BE2C (cell line): Measurements from ENCODE around the gene MR1.

Experiments
- DNase-seq: peaks from one replicate; pipeline ENCODE4 v3.0.0-alpha.2; 2020
- H3K27me3 ChIP-seq: fragments of 250-450 bp; sonication (Bioruptor Pico); 2 replicates; pipeline ENCODE4 v1.5.1; 2020; ENCODE audit warnings: mild to moderate bottlenecking
- H3K36me3 ChIP-seq: fragments of 250-450 bp; sonication (Bioruptor Pico); 2 replicates; pipeline ENCODE4 v1.5.1; 2020; ENCODE audit warnings: mild to moderate bottlenecking
- H3K4me1 ChIP-seq: fragments of 250-450 bp; sonication (Bioruptor Pico); 2 replicates; pipeline ENCODE4 v1.5.1; 2020
- H3K4me3 ChIP-seq: 2 replicates; pipeline ENCODE4 v1.5.1; 2011; ENCODE audit warnings: low read depth, low read length
- H3K9me3 ChIP-seq: fragments of 250-450 bp; sonication (Bioruptor Pico); 2 replicates; pipeline ENCODE4 v1.5.1; 2020
- CTCF ChIP-seq: IDR thresholded peaks from 2 replicates; pipeline ENCODE4 v1.5.1; 2012; ENCODE audit warnings: mild to moderate bottlenecking, low read depth, low read length

MR1 gene

DNA sequence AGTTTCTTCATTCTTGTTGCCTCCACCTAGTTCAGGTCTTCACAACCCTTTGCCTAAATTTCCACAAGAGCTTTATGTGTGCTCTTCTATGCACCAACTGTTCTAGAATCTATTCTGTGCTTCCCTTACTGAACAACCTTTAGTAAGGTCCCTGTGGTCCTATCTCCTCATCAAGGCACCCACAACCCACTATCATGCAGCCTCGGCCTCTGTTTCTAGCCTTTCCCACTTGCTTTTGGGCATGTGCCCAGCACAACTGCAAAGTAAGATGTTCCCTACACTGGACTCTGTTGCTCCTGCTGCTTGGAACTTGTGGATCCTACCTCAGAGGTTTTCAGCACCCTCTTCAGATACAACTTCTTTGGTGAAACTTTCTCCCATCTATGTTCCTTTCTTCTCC is 52.3 kb downstream of the MR1 start:
- DNase-seq: no peak
- no peaks in the 10 kb centered on the region for H3K36me3 ChIP-seq
- no peaks in the 10 kb centered on the region for H3K27me3 ChIP-seq
- H3K9me3 ChIP-seq: no peaks in the 10 kb centered on the region
- H3K4me1 ChIP-seq: no peaks in the 10 kb centered on the region; the same call in 1 of the 2 replicates
- no peak overlapping the region for H3K4me3 ChIP-seq
- no peak for TF ChIP-seq CTCF

DNA sequence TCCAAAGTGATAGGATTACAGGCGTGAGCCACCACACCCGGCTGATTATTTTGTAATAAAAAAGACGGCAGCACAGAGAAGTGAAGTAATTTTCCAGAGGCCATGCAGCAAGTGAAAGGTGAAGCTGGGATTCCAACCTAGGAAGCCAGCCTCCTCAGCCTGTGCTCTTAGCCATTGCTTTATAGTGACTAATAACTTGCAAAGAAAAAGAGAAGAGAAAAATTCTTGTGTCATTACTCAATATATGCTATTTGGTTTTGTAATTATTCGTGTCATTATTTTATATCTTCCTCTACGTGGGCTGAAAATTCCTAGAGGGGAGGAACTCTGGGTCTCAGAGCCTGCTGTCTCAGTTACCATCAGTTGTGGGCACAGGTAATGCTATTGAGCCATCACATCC is 53.1 kb downstream of the MR1 start:
- TF ChIP-seq CTCF: no peak
- no peaks in the 10 kb centered on the region for H3K4me1 ChIP-seq
- no peaks in the 10 kb centered on the region for H3K36me3 ChIP-seq
- H3K27me3 ChIP-seq: no peaks in the 10 kb centered on the region
- H3K9me3 ChIP-seq: no peaks in the 10 kb centered on the region
- no peak for DNase-seq
- H3K4me3 ChIP-seq: no peak overlapping the region

DNA sequence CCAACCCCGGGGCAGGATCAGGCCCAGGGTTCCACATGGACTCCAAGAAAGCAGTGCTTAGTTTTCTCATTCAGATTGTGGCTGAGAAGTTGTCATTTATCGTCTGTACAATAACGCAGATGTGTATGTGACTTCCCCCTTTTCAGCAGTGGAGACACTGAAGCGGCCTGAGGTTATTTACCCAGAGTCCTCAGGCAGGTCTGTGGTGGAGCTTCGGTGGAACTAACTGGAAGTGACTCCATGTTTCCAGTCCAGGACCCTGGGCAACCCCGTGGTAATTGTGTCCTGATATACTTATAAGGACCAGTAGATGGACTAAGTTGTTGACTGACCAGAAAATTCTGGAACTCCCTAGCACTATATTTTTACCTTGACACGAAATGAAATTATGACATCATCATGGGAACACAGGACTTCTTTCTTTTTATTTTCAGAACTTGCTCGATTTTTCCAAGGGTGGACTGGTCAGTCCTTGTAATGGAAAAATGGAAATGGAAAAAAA is 53.7 kb downstream of the MR1 start:
- no peak for DNase-seq
- H3K4me3 ChIP-seq: no peak overlapping the region
- no peaks in the 10 kb centered on the region for H3K9me3 ChIP-seq
- no peaks in the 10 kb centered on the region for H3K36me3 ChIP-seq
- H3K27me3 ChIP-seq: no peaks in the 10 kb centered on the region
- no peak for TF ChIP-seq CTCF
- H3K4me1 ChIP-seq: no peaks in the 10 kb centered on the region

GRCh38 chr1:181088079-181089016 is 54.6 kb downstream of the MR1 start, which contains the start of gene IER5:
TSS of gene IER5 (plus strand) at chr1:181088700. CDS start at chr1:181088903, 203 bp downstream.
- TF ChIP-seq CTCF: no peak
- H3K4me1 ChIP-seq: no peaks in the 10 kb centered on the region
- peak; percentile 97 for DNase-seq
- no peaks in the 10 kb centered on the region for H3K27me3 ChIP-seq
- H3K36me3 ChIP-seq: no peaks in the 10 kb centered on the region
- no peaks in the 10 kb centered on the region for H3K9me3 ChIP-seq
- H3K4me3 ChIP-seq: peak within 1 kb of the TSS; percentile 74

GRCh38 chr1:181089017-181089675 is 55.4 kb downstream of the MR1 start:
- Histone ChIP-seq H3K4me3 (peak overlapping the region; percentile 74), H3K27me3 (no peaks in the 10 kb centered on the region), H3K36me3 (no peaks in the 10 kb centered on the region), H3K9me3 (no peaks in the 10 kb centered on the region), H3K4me1 (no peaks in the 10 kb centered on the region)
- no peak for TF ChIP-seq CTCF
- DNase-seq: peak; percentile 58
